HG03039 (cell line): ENCODE measurements around the gene EPS8L1.
"Not testable (repeated sequence)": the region's sequence is repeated elsewhere in the genome, so short reads cannot be mapped to it uniquely, and the experiment has no call there.

ENCODE experiments used
- ATAC-seq: cut with Tn5 transposase; IDR thresholded peaks from one replicate; pipeline ENCODE4 v1.9.1; 2021; ENCODE audit warnings: mild to moderate bottlenecking, moderate library complexity; ENCODE audit not compliant: unreplicated experiment

The EPS8L1 gene

GRCh38 chr19:55092423-55093318, 17.0 kb downstream of the EPS8L1 start:
- no peak for ATAC-seq

- no peak for ATAC-seq
These were observed 19.0 kb downstream of the EPS8L1 start for GRCh38 chr19:55094456-55095259.

- no peak for ATAC-seq
These were observed 19.8 kb downstream of the EPS8L1 start for GRCh38 chr19:55095260-55096060.

- no peak for ATAC-seq
These were observed 20.5 kb downstream of the EPS8L1 start for GRCh38 chr19:55096061-55096701.

GRCh38 chr19:55097864-55098715, 22.4 kb downstream of the EPS8L1 start:
- no peak for ATAC-seq

GRCh38 chr19:55098716-55099556, 23.3 kb downstream of the EPS8L1 start:
- ATAC-seq, result no peak

- ATAC-seq, result no peak
These were observed 24.2 kb downstream of the EPS8L1 start for GRCh38 chr19:55099557-55100506.

- no peak for ATAC-seq
These were observed 25.6 kb downstream of the EPS8L1 start for GRCh38 chr19:55101261-55101660.

- no peak for ATAC-seq
These were observed 27.5 kb downstream of the EPS8L1 start for GRCh38 chr19:55103190-55103589.

GRCh38 chr19:55105237-55105636, 29.6 kb downstream of the EPS8L1 start:
- no peak for ATAC-seq

- ATAC-seq, result no peak
These were observed 30.9 kb downstream of the EPS8L1 start for GRCh38 chr19:55106591-55106990.

GRCh38 chr19:55107252-55107651, 31.6 kb downstream of the EPS8L1 start:
- ATAC-seq, result not testable (repeated sequence)

GRCh38 chr19:55109527-55110291, 34.0 kb downstream of the EPS8L1 start:
- no peak for ATAC-seq

- ATAC-seq, result no peak
These were observed 35.7 kb downstream of the EPS8L1 start for GRCh38 chr19:55111238-55111831.

GRCh38 chr19:55112246-55112776, 36.6 kb downstream of the EPS8L1 start:
- no peak for ATAC-seq
